Effector memory CD8-positive, alpha-beta T cell (primary cell): ENCODE data around the gene PSMB7.
A peak's percentile ranks its signal among the peaks of the same experiment; 100 is the strongest.

ENCODE experiments used
- ATAC-seq: fragments of 150-1000 bp; cut with Tn5 transposase; replicated peaks from 2 replicates; pipeline ENCODE4 v1.10.0; 2021; ENCODE audit warnings: mild to moderate bottlenecking, moderate library complexity
- DNase-seq, 3 experiments: peaks; one replicate each; pipeline ENCODE4 v3.0.0; 2021
- H3K27ac Mint-ChIP-seq, 2 donors: one replicate each; pipeline ENCODE4 v1.8.0; 2022; ENCODE audit warnings: mild to moderate bottlenecking in 2 of 2, mixed read lengths in 2 of 2, moderate library complexity in 2 of 2
- H3K27me3 Mint-ChIP-seq, 2 donors: one replicate each; pipeline ENCODE4 v1.8.0; 2022; ENCODE audit warnings: mixed read lengths in 2 of 2
- H3K36me3 Mint-ChIP-seq: one replicate; pipeline ENCODE4 v1.8.0; 2022; ENCODE audit warnings: mild to moderate bottlenecking, moderate library complexity, mixed read lengths; ENCODE audit not compliant: insufficient read depth
- H3K4me1 Mint-ChIP-seq, 2 donors: one replicate each; pipeline ENCODE4 v1.8.0; 2022; ENCODE audit warnings: low read depth in 2 of 2, mixed read lengths in 2 of 2
- H3K4me3 Mint-ChIP-seq, 2 donors: one replicate each; pipeline ENCODE4 v1.8.0; 2022; ENCODE audit warnings: mild to moderate bottlenecking in 2 of 2, mixed read lengths in 2 of 2, moderate library complexity in 2 of 2
- H3K9me3 Mint-ChIP-seq, 2 donors: one replicate each; pipeline ENCODE4 v1.8.0; 2022; ENCODE audit warnings: mixed read lengths in 2 of 2
- total RNA-seq, 9 experiments: gene quantifications; one replicate each; lab custom pipeline; 2026; lab: John Stamatoyannopoulos, UW

PSMB7 gene
- total RNA-seq, result 35.7 to 153 (median 53.8) reads per million in 9 experiments

DNA sequence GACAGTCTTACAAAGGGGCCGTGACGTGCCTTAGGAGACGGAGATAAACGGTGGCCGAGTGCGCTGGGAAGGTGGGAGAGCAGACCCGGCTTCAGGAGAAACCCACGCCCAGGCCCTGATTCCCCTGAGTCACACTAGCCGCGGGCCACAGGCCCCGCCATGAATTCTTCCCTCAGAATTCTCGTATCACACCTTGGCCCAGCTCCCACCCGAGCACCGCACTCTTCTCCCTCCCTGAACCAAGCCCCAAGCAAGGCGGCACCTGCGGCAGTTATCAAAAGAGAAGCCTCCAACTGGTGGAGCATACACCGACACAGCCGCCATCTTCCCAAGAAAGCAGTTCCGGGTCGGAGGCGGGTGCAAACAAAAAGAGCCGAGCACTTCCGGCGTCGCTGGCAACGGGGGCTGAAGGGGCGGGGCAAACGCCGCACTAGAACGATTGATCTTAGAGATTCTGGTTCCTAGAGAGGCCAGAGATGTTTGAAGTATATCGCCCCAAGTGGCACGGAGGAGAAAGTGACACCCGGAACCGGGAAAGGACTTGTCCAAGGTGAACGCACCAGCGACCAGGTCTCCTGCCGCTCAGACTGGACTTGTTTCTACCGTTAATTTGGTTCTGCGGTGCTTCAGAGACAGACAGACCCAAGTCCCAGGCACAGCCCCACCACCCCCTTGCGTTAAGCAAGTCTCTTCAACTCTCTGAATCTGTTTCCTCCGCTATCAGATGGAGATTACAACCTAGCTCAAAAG, at the start of gene PSMB7:
PSMB7 (minus strand) TSS at position 341 of the 750 bp plus-strand sequence; CDS start at position 324, 17 bp downstream.
- Mint-ChIP-seq H3K36me3 (peaks cover 57% of the 10 kb centered on the region), H3K4me1 (peaks cover 27% of the 10 kb centered on the region in 2 donors), H3K4me3 (peak within 1 kb of the TSS; percentile 93 to 97), H3K27me3 (no peaks in the 10 kb centered on the region), H3K9me3 (peaks cover 0 to 6% of the 10 kb centered on the region in 2 donors), H3K27ac (peak within 1 kb of the TSS; percentile 96 to 98)
- ATAC-seq (peak; percentile 94), DNase-seq (peak; percentile 97 to 98 (median 98))

DNA sequence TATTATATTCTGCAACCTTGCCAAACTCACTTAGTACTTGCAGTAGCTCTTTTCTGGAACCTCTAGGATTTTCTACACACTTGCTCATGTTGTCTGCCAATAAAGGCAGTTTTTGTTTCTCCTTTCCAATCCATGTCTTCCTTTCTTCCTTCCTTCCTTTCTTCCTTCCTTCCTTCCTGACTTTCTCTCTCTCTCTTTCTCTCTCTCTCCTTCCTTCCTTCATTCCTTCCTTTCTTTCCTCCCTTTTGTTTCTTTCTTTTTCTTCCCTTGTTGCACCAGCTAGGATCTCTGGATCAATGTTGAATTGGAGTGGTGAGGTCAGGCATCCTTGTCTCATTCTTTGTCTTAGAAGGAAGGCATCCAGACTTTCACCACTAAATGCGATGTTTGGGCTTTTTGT, 47.5 kb upstream of the PSMB7 start:
- Mint-ChIP-seq H3K4me1 (no peaks in the 10 kb centered on the region), H3K27ac (no peak overlapping the region), H3K27me3 (peaks cover 6 to 20% of the 10 kb centered on the region in 2 donors), H3K4me3 (no peak overlapping the region), H3K9me3 (no peaks in the 10 kb centered on the region), H3K36me3 (peaks cover 3% of the 10 kb centered on the region)
- ATAC-seq (no peak), DNase-seq (no peak)

DNA sequence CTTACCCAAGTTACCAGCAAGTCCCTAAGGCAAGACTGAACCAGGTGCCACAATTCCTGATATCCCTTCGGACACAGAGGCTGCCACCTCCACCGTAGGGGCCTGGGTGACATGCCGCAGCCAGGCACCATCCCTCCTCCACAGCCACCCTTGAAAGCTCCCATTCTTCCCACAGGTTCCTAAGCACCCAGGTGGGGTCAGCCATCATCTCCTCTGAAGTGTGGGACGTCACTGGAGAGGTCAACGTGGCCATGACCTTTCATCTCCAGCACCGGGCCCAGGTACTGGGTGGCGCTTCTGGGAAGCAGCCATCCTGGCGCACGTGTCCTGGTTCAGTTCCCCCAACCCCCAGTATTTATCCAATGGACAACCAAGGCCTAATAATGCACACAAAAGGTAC, 43.2 kb upstream of the PSMB7 start:
- ATAC-seq (no peak), DNase-seq (no peak)
- Mint-ChIP-seq H3K9me3 (no peaks in the 10 kb centered on the region), H3K36me3 (no peaks in the 10 kb centered on the region), H3K4me3 (no peak overlapping the region), H3K27me3 (no peaks in the 10 kb centered on the region), H3K4me1 (no peaks in the 10 kb centered on the region), H3K27ac (no peak overlapping the region)

DNA sequence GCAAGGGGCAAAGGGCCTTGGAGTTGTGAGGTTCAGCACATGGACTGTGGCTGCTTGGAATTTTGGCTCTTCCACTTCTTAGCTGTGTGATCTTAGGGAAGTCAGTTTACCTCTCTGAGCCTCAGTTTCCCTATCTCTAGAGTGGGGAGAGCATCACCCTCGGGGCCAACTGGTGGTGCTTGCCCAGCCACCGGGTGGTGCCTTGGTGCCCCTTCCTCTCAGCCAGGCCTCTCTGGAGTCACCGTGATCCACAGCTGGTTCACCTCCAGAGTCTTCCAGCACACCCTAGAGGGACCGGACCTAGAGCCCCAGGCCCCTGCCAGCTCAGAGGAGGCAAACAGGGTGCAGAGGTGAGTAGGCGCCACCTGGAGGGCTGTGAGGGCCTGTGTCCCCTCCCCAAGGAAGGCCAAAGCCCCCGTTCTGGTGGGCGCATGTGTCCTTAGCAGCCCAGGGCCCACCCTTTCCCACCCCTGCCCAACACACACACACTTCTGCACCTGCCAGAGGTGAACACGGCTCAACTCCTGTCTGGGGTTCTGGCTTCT, 42.7 kb upstream of the PSMB7 start:
- no peak for DNase-seq
- H3K27ac Mint-ChIP-seq, result no peak overlapping the region
- H3K36me3 Mint-ChIP-seq, result no peaks in the 10 kb centered on the region
- no peaks in the 10 kb centered on the region for H3K27me3 Mint-ChIP-seq
- H3K9me3 Mint-ChIP-seq, result no peaks in the 10 kb centered on the region
- H3K4me3 Mint-ChIP-seq, result no peak overlapping the region
- ATAC-seq, result no peak
- no peaks in the 10 kb centered on the region for H3K4me1 Mint-ChIP-seq

DNA sequence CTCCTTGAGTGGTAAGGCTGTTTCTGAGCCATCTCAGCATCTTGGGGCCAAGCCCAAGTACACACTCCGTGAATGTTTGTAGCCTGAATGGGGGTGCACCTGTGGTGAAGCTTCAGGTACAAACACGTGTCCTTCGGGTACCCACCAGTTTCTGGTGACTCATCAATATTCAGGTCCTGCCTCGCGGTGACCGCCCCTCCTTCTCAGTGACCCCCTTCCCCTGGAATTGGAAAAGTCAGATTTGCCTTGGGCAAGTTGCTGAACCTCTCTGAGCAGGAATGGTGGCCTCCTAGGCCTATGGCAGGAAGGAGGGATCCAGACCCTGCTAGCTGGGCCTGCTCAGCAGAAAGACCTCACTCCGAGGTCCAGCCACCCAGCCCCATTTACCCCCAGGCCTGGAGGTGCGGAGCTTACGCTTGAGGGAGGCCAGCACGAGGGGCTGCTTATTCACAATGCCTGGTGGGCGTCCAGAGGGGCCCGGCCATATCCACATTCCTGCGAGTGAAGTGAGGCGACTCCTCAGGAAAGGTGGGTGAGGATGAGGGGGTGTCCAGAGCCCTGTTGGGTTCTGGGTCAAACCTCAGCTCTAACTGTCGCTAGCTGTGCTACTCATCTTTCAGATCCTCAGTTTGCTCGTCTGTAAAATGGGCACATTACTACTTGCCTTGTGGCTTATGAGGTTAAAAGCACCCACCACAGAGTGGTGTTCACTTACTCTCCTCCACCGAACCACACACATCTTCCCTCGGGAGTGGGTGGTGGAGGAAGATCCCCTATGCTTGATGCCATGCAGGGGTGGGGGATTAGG, 42.0 kb upstream of the PSMB7 start:
- DNase-seq, result no peak
- no peak overlapping the region for H3K27ac Mint-ChIP-seq
- H3K4me3 Mint-ChIP-seq, result no peak overlapping the region
- no peaks in the 10 kb centered on the region for H3K4me1 Mint-ChIP-seq
- H3K36me3 Mint-ChIP-seq, result no peaks in the 10 kb centered on the region
- no peak for ATAC-seq
- peaks cover 3 to 6% of the 10 kb centered on the region in 2 donors for H3K27me3 Mint-ChIP-seq
- H3K9me3 Mint-ChIP-seq, result no peaks in the 10 kb centered on the region

DNA sequence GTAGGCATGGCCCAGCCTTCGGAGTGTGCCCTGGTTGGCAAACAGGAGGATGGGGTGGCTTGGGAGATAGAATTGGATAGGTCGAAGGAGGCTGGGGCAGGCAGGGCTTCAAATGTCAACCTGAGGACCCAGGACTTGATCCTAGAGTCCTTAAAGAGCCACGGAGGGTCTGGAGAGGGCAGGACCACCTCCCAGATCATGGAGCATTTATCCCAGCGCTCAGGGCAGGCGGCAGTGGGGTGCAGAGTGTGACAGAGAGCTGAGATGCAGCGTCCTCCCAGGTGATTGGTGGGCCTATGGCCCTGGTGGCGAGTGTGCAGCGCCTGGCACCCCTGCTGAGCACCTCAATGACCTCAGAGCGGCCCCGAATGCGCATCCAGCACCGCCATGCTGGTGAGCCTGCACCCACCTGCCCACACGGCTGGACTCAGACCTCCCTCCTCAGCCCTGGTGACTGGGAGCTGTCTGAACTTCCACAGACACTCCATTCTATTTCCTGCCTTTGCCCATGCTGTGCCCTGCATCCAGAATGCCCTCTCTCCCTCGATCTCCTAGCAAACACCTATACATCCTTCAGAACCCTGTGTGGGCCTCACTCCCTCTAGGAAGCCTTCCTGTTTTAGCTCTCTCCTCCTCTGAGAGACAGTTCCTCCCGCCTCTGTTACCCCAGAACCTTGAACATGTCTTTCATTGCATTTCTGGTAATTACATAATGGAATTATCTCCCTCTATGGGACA, 41.3 kb upstream of the PSMB7 start:
- Mint-ChIP-seq H3K36me3 (no peaks in the 10 kb centered on the region), H3K4me3 (no peak overlapping the region), H3K9me3 (no peaks in the 10 kb centered on the region), H3K4me1 (no peaks in the 10 kb centered on the region), H3K27me3 (peaks cover 10 to 13% of the 10 kb centered on the region in 2 donors), H3K27ac (no peak overlapping the region)
- ATAC-seq (no peak), DNase-seq (no peak)

DNA sequence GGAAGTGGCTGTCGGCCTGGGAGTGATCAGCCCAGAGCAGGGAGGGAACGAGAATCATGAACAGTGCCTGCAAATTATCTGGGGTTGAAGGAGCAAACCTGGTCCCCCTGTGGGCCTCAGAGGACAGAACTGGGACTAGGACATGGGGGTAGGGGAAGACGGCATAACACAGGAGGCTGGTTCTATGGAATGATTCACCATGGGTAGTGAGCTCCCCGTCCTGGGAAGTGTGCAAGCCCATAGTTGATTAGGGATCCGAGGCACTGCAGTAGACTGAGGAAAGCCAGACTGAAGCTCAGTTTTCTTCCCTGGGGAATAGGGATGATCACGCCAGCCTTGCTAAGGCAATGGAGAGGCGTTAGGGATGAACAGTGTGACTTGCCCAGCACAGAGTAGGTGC, 40.6 kb upstream of the PSMB7 start:
- ATAC-seq, result no peak
- Mint-ChIP-seq H3K9me3 (no peaks in the 10 kb centered on the region), H3K27ac (no peak overlapping the region), H3K4me3 (no peak overlapping the region), H3K27me3 (peaks cover 17 to 20% of the 10 kb centered on the region in 2 donors), H3K36me3 (no peaks in the 10 kb centered on the region), H3K4me1 (peaks cover 0 to 1% of the 10 kb centered on the region in 2 donors)
- no peak for DNase-seq

DNA sequence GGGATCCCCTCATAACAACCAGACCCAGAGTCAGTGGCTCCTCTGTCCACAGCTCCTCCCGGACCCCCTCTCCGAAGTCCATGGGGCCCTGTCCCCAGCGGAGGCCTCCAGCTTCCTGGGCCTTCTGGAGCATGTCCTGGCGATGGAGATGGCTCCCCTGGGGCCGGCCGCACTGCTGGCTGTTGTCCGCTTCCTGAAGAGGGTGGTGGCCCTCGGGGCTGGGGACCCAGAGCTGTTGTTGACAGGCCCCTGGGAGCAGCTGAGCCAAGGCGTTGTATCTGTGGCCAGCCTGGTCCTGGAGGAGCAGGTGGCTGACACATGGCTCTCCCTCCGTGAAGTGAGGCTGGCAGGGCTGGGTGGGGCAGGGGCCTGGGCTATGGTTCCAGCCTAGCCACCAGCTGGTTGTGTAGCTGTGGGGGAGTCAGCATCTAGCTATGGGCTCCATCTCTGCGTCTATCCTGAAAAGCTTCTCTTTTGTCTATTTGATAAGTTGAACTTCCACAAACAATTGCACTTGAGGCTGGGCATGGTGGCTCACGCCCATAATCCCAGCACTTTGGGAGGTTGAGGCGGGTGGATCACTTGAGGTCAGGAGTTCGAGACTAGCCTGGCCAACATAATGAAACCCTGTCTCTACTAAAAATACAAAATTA, 39.7 kb upstream of the PSMB7 start:
- DNase-seq (no peak), ATAC-seq (no peak)
- Mint-ChIP-seq H3K4me1 (peaks cover 0 to 4% of the 10 kb centered on the region in 2 donors), H3K27me3 (peaks cover 21 to 29% of the 10 kb centered on the region in 2 donors), H3K9me3 (no peaks in the 10 kb centered on the region), H3K36me3 (no peaks in the 10 kb centered on the region), H3K4me3 (no peak overlapping the region), H3K27ac (no peak overlapping the region)

DNA sequence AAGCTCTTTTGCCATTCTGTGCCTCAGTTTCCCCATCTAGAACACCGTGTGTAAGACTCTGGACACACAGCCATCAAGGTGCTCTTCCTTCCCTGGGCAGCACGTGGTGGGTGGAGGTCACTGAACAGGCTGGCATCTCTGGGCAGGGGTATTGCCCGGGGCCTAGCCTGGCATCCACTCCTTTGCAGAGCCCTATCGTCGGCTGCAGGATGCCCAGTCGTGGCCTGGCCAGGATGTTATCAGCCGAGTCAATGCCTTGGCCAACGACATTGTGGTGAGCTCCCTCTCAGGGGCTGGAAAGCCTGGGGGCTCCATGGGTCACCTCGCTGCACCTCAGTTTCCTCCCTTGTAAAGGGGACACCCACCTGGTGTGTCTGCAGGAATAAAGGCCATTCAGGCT, 39.1 kb upstream of the PSMB7 start:
- DNase-seq (no peak), ATAC-seq (no peak)
- H3K4me1 Mint-ChIP-seq, result peaks cover 0 to 4% of the 10 kb centered on the region in 2 donors
- no peak overlapping the region for H3K27ac Mint-ChIP-seq
- no peaks in the 10 kb centered on the region for H3K36me3 Mint-ChIP-seq
- peaks cover 27 to 35% of the 10 kb centered on the region in 2 donors for H3K27me3 Mint-ChIP-seq
- H3K4me3 Mint-ChIP-seq, result no peak overlapping the region
- H3K9me3 Mint-ChIP-seq, result no peaks in the 10 kb centered on the region

DNA sequence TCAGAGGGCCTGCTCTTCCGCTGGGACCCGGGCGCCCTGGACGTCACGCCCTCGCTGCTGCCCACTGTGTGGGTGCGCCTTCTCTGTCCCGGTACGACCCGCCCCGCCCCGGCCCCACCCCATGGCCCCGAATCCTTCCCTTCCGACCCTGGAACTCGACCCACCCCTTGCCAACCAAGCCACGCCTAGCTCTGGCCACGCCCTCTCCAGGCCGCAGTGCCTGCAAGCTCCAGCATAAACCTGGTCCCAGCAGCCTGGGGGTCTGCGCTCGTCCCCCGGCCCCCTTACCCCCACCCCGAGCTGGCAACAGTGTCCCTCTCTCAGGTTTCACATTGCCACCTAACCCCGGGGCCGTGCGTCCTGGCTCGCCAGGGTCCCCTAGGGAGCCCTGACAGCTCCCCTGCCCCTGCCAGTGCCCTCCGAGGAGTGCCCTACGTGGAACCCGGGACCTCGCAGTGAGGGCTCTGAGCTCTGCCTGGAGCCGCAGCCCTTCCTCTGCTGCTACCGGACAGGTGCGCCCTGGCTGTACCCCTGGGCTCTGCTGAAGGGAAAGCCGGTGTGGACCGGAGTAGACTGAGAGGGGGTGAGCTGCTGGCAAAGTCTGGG, 38.4 kb upstream of the PSMB7 start:
- no peak overlapping the region for H3K4me3 Mint-ChIP-seq
- no peaks in the 10 kb centered on the region for H3K9me3 Mint-ChIP-seq
- DNase-seq (no peak), ATAC-seq (no peak)
- H3K36me3 Mint-ChIP-seq, result no peaks in the 10 kb centered on the region
- peaks cover 29 to 42% of the 10 kb centered on the region in 2 donors for H3K27me3 Mint-ChIP-seq
- peaks cover 0 to 4% of the 10 kb centered on the region in 2 donors for H3K4me1 Mint-ChIP-seq
- no peak overlapping the region for H3K27ac Mint-ChIP-seq

DNA sequence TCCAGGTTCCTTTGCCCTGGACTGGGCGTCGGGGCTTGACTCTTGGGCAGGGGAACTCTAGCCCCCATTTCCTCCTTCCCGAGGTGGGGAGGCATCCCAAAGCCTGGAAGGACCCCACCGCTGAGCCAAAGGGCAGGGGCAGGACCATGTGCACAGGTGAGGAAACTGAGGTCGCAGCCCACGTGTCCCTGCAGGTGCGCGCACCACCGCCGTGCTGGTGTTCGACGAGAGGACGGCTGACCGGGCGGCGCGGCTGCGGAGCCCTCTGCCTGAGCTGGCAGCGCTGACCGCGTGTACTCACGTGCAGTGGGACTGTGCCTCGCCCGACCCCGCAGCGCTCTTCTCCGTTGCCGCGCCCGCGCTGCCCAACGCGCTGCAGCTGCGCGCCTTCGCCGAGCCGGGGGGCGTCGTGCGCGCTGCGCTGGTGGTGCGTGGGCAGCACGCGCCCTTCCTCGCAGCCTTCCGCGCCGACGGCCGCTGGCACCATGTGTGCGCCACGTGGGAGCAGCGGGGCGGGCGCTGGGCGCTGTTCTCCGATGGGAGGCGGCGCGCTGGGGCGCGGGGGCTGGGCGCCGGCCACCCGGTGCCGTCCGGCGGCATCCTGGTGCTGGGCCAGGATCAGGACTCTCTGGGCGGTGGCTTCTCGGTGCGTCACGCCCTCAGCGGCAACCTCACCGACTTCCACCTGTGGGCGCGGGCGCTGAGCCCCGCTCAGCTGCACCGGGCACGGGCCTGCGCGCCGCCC, 37.8 kb upstream of the PSMB7 start:
- Mint-ChIP-seq H3K9me3 (no peaks in the 10 kb centered on the region), H3K27ac (no peak overlapping the region), H3K36me3 (no peaks in the 10 kb centered on the region), H3K4me3 (no peak overlapping the region), H3K27me3 (peaks cover 29 to 48% of the 10 kb centered on the region in 2 donors), H3K4me1 (peaks cover 0 to 4% of the 10 kb centered on the region in 2 donors)
- ATAC-seq, result no peak
- DNase-seq, result no peak

DNA sequence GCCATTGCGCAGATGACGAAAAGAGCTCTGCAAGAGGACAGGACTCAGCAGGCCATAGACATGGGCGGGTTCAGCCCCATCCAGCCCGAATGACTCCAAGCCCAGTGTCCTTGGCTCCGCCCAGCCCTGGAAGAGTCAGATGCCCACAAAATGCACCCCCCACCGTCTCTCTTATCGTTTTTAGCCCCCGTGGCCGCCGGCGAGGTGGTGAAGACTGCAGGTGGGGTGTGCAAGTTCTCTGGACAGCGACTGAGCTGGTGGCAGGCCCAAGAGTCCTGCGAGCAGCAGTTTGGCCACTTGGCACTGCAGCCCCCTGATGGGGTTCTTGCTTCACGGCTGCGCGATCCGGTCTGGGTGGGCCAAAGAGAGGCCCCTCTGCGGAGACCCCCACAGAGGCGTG, 37.1 kb upstream of the PSMB7 start:
- no peak for ATAC-seq
- Mint-ChIP-seq H3K27me3 (peaks cover 30 to 55% of the 10 kb centered on the region in 2 donors), H3K36me3 (no peaks in the 10 kb centered on the region), H3K27ac (no peak overlapping the region), H3K4me3 (no peak overlapping the region), H3K4me1 (peaks cover 0 to 4% of the 10 kb centered on the region in 2 donors), H3K9me3 (no peaks in the 10 kb centered on the region)
- DNase-seq, result no peak
